ENCODE data around the gene TEX28.

The TEX28 gene

DNA sequence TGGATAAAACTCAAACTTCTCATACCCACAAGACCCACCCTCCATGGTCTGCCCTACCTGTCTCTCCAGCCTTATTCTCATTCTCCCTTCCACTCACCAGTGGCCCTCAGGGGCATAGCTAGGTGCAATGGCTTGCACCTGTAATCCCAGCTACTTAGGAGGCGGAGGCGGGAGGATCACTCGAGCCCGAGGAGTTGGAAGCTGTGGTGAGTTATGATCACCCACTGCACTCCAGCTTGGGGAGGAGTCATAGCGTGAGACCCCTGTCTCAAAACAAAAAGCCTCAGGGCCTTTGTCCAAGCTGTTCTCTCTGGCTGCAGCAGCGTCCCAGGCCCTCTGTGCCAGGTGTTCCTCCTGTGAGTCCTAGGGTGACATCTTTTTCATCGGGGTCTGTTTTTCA, 17.2 kb upstream of the TEX28 start:
- Histone ChIP-seq H4K20me1 (ENCODE audit: insufficient read depth, low read length) (no peaks in the 10 kb centered on the region), H3K27me3 (ENCODE audit: insufficient read depth, low read length, poor library complexity) (no peaks in the 10 kb centered on the region), H3K36me3 (ENCODE audit: insufficient read depth, low read length) (no peaks in the 10 kb centered on the region), H3K4me3 (ENCODE audit: low read depth in 1 of 2, low read length in 2 of 2) (no peak overlapping the region), H3K9me3 (ENCODE audit: insufficient read depth, low read length, severe bottlenecking) (no peaks in the 10 kb centered on the region), H2AFZ (ENCODE audit: low read depth, low read length) (no peak overlapping the region), H3K27ac (ENCODE audit: low read length) (no peak overlapping the region), H3K9ac (ENCODE audit: low read depth, low read length) (no peak overlapping the region), H3K4me1 (ENCODE audit: insufficient read depth, low read length) (peaks cover 3% of the 10 kb centered on the region; the same call in 1 of the 2 replicates), H3K4me2 (ENCODE audit: insufficient read depth, low read length) (no peak overlapping the region), H3K79me2 (ENCODE audit: insufficient read depth, low read length) (no peaks in the 10 kb centered on the region)
- TF ChIP-seq, protein P1, sequence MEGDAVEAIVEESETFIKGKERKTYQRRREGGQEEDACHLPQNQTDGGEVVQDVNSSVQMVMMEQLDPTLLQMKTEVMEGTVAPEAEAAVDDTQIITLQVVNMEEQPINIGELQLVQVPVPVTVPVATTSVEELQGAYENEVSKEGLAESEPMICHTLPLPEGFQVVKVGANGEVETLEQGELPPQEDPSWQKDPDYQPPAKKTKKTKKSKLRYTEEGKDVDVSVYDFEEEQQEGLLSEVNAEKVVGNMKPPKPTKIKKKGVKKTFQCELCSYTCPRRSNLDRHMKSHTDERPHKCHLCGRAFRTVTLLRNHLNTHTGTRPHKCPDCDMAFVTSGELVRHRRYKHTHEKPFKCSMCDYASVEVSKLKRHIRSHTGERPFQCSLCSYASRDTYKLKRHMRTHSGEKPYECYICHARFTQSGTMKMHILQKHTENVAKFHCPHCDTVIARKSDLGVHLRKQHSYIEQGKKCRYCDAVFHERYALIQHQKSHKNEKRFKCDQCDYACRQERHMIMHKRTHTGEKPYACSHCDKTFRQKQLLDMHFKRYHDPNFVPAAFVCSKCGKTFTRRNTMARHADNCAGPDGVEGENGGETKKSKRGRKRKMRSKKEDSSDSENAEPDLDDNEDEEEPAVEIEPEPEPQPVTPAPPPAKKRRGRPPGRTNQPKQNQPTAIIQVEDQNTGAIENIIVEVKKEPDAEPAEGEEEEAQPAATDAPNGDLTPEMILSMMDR (IDR thresholded peaks at IDR 0.05; ENCODE audit: borderline replicate concordance, extremely low read depth, low read length, poor library complexity, severe bottlenecking): no peak
- no peak for TF ChIP-seq EZH2 (IDR thresholded peaks at IDR 0.05; ENCODE audit: borderline replicate concordance, low read depth, low read length, severe bottlenecking)
- no peak for ATAC-seq (ENCODE audit: insufficient read depth, low read depth)
- no peak for DNase-seq

DNA sequence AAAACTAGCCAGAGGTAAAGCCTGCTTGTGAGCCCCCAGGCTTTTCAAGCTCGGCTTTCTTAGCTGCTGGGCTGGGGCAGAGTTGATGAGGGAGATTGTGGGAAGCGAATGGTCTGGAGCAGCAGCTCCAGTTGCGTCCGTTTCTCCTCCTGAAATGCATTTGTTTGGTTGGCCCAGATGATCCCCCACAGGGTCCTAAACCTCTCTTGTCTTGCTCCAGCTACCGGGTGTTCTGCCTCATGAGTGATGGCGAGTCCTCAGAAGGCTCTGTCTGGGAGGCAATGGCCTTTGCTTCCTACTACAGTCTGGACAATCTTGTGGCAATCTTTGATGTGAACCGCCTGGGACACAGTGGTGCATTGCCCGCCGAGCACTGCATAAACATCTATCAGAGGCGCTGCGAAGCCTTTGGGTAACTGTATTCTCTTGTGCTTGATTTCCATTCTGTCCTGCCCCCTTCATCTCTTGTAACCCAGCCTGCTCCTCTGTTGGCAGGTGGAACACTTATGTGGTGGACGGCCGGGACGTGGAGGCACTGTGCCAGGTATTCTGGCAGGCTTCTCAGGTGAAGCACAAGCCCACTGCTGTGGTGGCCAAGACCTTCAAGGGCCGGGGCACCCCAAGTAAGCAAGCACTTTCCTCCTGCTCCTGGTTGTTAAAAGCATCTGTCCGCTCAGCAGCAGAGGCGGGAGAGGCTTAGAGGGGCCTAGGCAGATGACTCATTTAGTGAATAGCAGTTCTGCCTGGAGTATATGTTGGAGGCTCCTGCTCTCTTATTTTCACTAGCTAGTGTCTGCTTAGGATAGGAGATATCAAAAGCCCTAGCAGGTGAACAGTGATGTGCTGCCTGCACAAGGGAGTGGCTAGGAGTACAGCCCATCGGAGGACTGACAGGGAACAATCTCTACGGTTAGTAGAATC, 16.0 kb upstream of the TEX28 start:
- Histone ChIP-seq H3K9ac (ENCODE audit: low read depth, low read length) (no peak overlapping the region), H3K36me3 (ENCODE audit: insufficient read depth, low read length) (no peaks in the 10 kb centered on the region), H3K27me3 (ENCODE audit: insufficient read depth, low read length, poor library complexity) (no peaks in the 10 kb centered on the region), H3K27ac (ENCODE audit: low read length) (no peak overlapping the region), H3K4me1 (ENCODE audit: insufficient read depth, low read length) (peaks cover 3% of the 10 kb centered on the region; the same call in 1 of the 2 replicates), H3K4me3 (ENCODE audit: low read depth in 1 of 2, low read length in 2 of 2) (no peak overlapping the region), H4K20me1 (ENCODE audit: insufficient read depth, low read length) (no peaks in the 10 kb centered on the region), H3K79me2 (ENCODE audit: insufficient read depth, low read length) (no peaks in the 10 kb centered on the region), H3K9me3 (ENCODE audit: insufficient read depth, low read length, severe bottlenecking) (no peaks in the 10 kb centered on the region), H3K4me2 (ENCODE audit: insufficient read depth, low read length) (no peak overlapping the region), H2AFZ (ENCODE audit: low read depth, low read length) (no peak overlapping the region)
- TF ChIP-seq, protein P1 (IDR thresholded peaks at IDR 0.05; ENCODE audit: borderline replicate concordance, extremely low read depth, low read length, poor library complexity, severe bottlenecking): no peak
- TF ChIP-seq EZH2 (IDR thresholded peaks at IDR 0.05; ENCODE audit: borderline replicate concordance, low read depth, low read length, severe bottlenecking): no peak
- no peak for DNase-seq
- ATAC-seq (ENCODE audit: insufficient read depth, low read depth): no peak

DNA sequence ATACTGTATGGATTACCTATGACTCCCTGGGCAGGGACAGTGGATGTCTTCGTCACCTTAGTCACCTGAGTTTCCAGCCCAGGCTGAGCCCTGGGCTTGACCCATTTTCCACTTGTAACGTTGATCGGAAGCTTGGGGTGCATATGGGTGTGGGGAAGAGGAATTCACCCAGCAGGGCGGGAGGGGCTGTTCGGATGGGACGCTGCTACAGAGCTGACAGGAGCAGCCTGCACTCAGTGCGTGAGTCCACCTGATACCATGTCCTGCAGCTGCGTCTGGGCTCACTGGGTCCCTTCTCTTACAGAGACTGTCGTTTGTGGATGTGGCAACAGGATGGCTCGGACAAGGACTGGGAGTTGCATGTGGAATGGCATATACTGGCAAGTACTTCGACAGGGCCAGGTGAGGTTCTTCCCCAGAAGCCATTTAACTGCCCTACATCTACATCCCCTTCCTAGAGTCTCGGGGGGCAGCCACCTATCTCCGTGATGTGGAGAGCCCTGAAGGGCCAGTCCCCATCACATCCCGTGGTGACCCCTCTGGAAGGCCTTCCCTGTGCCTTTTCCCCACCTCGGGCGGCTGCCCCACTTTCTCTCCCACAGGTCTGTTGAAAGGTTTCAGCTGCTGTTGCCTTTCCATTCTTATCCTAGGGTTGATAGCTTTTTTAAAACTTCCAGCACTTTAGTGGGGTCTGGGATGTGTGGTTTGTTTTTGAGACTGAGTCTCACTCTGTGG, 14.3 kb upstream of the TEX28 start:
- H3K9ac ChIP-seq (ENCODE audit: low read depth, low read length): no peak overlapping the region
- TF ChIP-seq EZH2 (IDR thresholded peaks at IDR 0.05; ENCODE audit: borderline replicate concordance, low read depth, low read length, severe bottlenecking): no peak
- TF ChIP-seq, protein P1 (IDR thresholded peaks at IDR 0.05; ENCODE audit: borderline replicate concordance, extremely low read depth, low read length, poor library complexity, severe bottlenecking): no peak
- H4K20me1 ChIP-seq (ENCODE audit: insufficient read depth, low read length): no peaks in the 10 kb centered on the region
- peaks cover 3% of the 10 kb centered on the region; the same call in 1 of the 2 replicates for H3K4me1 ChIP-seq (ENCODE audit: insufficient read depth, low read length)
- H3K4me2 ChIP-seq (ENCODE audit: insufficient read depth, low read length): no peak overlapping the region
- no peaks in the 10 kb centered on the region for H3K79me2 ChIP-seq (ENCODE audit: insufficient read depth, low read length)
- no peak overlapping the region for H2AFZ ChIP-seq (ENCODE audit: low read depth, low read length)
- H3K9me3 ChIP-seq (ENCODE audit: insufficient read depth, low read length, severe bottlenecking): no peaks in the 10 kb centered on the region
- no peak overlapping the region for H3K4me3 ChIP-seq (ENCODE audit: low read depth in 1 of 2, low read length in 2 of 2)
- no peak for ATAC-seq (ENCODE audit: insufficient read depth, low read depth)
- H3K27ac ChIP-seq (ENCODE audit: low read length): no peak overlapping the region
- no peaks in the 10 kb centered on the region for H3K27me3 ChIP-seq (ENCODE audit: insufficient read depth, low read length, poor library complexity)
- no peaks in the 10 kb centered on the region for H3K36me3 ChIP-seq (ENCODE audit: insufficient read depth, low read length)
- DNase-seq: no peak
